Pons (tissue), 1 donor: Measurements from ENCODE around the gene BRAF.
"Not testable (repeated sequence)": the region's sequence is repeated elsewhere in the genome, so short reads cannot be mapped to it uniquely, and the experiment has no call there.

Experiments used
- DNase-seq: peaks from one replicate; pipeline ENCODE4 v3.0.0-alpha.2; 2016; ENCODE audit warnings: low spot score

BRAF gene

GRCh38 chr7:140769852-140770251 is 154.9 kb downstream of the BRAF start:
- DNase-seq, result no peak

- DNase-seq, result no peak
Observed at GRCh38 chr7:140767418-140767817, 157.3 kb downstream of the BRAF start.

- not testable (repeated sequence) for DNase-seq
Observed at GRCh38 chr7:140765441-140765840, 159.3 kb downstream of the BRAF start.

- not testable (repeated sequence) for DNase-seq
Observed at GRCh38 chr7:140763166-140763565, 161.6 kb downstream of the BRAF start.

GRCh38 chr7:140761375-140761774 is 163.4 kb downstream of the BRAF start:
- not testable (repeated sequence) for DNase-seq

GRCh38 chr7:140754506-140754905 is 170.2 kb downstream of the BRAF start:
- no peak for DNase-seq

GRCh38 chr7:140752533-140752932 is 172.2 kb downstream of the BRAF start:
- no peak for DNase-seq

- no peak for DNase-seq
Observed at GRCh38 chr7:140746751-140747150, 178.0 kb downstream of the BRAF start.

- no peak for DNase-seq
Observed at GRCh38 chr7:140745266-140746058, 179.3 kb downstream of the BRAF start.

GRCh38 chr7:140744005-140744404 is 180.7 kb downstream of the BRAF start:
- DNase-seq, result no peak

- not testable (repeated sequence) for DNase-seq
Observed at GRCh38 chr7:140743255-140743654, 181.5 kb downstream of the BRAF start.

- DNase-seq, result no peak
Observed at GRCh38 chr7:140738280-140738679, 186.4 kb downstream of the BRAF start.

GRCh38 chr7:140734729-140735128 is 190.0 kb downstream of the BRAF start:
- DNase-seq, result no peak

GRCh38 chr7:140734096-140734495 is 190.6 kb downstream of the BRAF start:
- no peak for DNase-seq

- no peak for DNase-seq
Observed at GRCh38 chr7:140732416-140732815, 192.3 kb downstream of the BRAF start.

- DNase-seq, result peak; percentile 42
Observed at GRCh38 chr7:140726281-140726680, 198.4 kb downstream of the BRAF start.

- DNase-seq, result no peak
Observed at GRCh38 chr7:140724706-140725105, 200.0 kb downstream of the BRAF start.

GRCh38 chr7:140723574-140723973 is 201.2 kb downstream of the BRAF start:
- DNase-seq, result no peak

GRCh38 chr7:140723006-140723405 is 201.7 kb downstream of the BRAF start:
- no peak for DNase-seq

GRCh38 chr7:140722254-140722653 is 202.5 kb downstream of the BRAF start:
- no peak for DNase-seq

- peak; percentile 17 for DNase-seq
Observed at GRCh38 chr7:140719721-140720120, 205.0 kb downstream of the BRAF start.

- DNase-seq, result no peak
Observed at GRCh38 chr7:140714331-140715040, 210.2 kb downstream of the BRAF start.

- not testable (repeated sequence) for DNase-seq
Observed at GRCh38 chr7:140712392-140712791, 212.3 kb downstream of the BRAF start.
